Hindlimb muscle (tissue), 1 donor: ENCODE results near the gene HES1. TPM values are rescaled to one million over a fixed set of nuclear protein-coding genes. Genes with fewer than 3 reads are reported as not detected.

Source experiments
- DNase-seq: peaks from one replicate; pipeline ENCODE4 v3.0.0-alpha.2; 2013
- polyA plus RNA-seq: library from polyadenylated mRNA; unstranded; fragments of 120-200 nt; gene quantifications from one replicate; pipeline ENCODE4 v1.2.1, GENCODE V29; 2013; ENCODE audit not compliant: insufficient read length

The HES1 gene
- polyA plus RNA-seq, 1 donor, result 24.5 TPM

GRCh38 chr3:194102436-194102835 lies 33.5 kb upstream of the HES1 start:
- DNase-seq, result no peak

- DNase-seq, result no peak
These were observed 32.4 kb upstream of the HES1 start for GRCh38 chr3:194103505-194103904.

- no peak for DNase-seq
These were observed 31.8 kb upstream of the HES1 start for GRCh38 chr3:194103983-194104751.

GRCh38 chr3:194105292-194105691 lies 30.7 kb upstream of the HES1 start:
- no peak for DNase-seq

- no peak for DNase-seq
These were observed 28.8 kb upstream of the HES1 start for GRCh38 chr3:194107107-194107506.

GRCh38 chr3:194109192-194109863 lies 26.6 kb upstream of the HES1 start:
- DNase-seq, result no peak

- DNase-seq, result no peak
These were observed 25.5 kb upstream of the HES1 start for GRCh38 chr3:194110483-194110882.

GRCh38 chr3:194111336-194111735 lies 24.6 kb upstream of the HES1 start:
- no peak for DNase-seq

GRCh38 chr3:194112120-194113106 lies 23.5 kb upstream of the HES1 start:
- no peak for DNase-seq

- no peak for DNase-seq
These were observed 21.8 kb upstream of the HES1 start for GRCh38 chr3:194114123-194114522.

GRCh38 chr3:194117104-194117845 lies 18.7 kb upstream of the HES1 start:
- no peak for DNase-seq

GRCh38 chr3:194118920-194119319 lies 17.0 kb upstream of the HES1 start:
- no peak for DNase-seq

- no peak for DNase-seq
These were observed 15.9 kb upstream of the HES1 start for GRCh38 chr3:194119831-194120590.

GRCh38 chr3:194120789-194121770 lies 14.9 kb upstream of the HES1 start:
- DNase-seq, result no peak

GRCh38 chr3:194121891-194122631 lies 13.9 kb upstream of the HES1 start:
- DNase-seq, result no peak

GRCh38 chr3:194123726-194124125 lies 12.2 kb upstream of the HES1 start:
- DNase-seq, result no peak

- DNase-seq, result no peak
These were observed 11.8 kb upstream of the HES1 start for GRCh38 chr3:194124193-194124592.

- no peak for DNase-seq
These were observed 10.5 kb upstream of the HES1 start for GRCh38 chr3:194125442-194125841.

GRCh38 chr3:194126790-194127189 lies 9.2 kb upstream of the HES1 start:
- DNase-seq, result no peak
